GM18508 (cell line): Measurements from ENCODE around the gene TMEM101.
"Not testable (repeated sequence)": the region's sequence is repeated elsewhere in the genome, so short reads cannot be mapped to it uniquely, and the experiment has no call there.

Experiments used
- ATAC-seq: cut with Tn5 transposase; IDR thresholded peaks from one replicate; pipeline ENCODE4 v1.9.1; 2021; ENCODE audit warnings: moderate number of reproducible peaks; ENCODE audit not compliant: insufficient read depth, unreplicated experiment

The TMEM101 gene

GRCh38 chr17:44024853-44025252 is 10.1 kb upstream of the TMEM101 start:
- no peak for ATAC-seq

GRCh38 chr17:44024271-44024663 is 9.5 kb upstream of the TMEM101 start:
- no peak for ATAC-seq

GRCh38 chr17:44023545-44024270 is 8.9 kb upstream of the TMEM101 start:
- ATAC-seq, result no peak

GRCh38 chr17:44022246-44022645 is 7.5 kb upstream of the TMEM101 start:
- ATAC-seq, result no peak

- not testable (repeated sequence) for ATAC-seq
Observed at GRCh38 chr17:44021227-44021626, 6.5 kb upstream of the TMEM101 start.

GRCh38 chr17:44014133-44014436 is 678 bp downstream of the TMEM101 start:
- ATAC-seq, result no peak

- ATAC-seq, result no peak
Observed at GRCh38 chr17:44012874-44013273, 1.9 kb downstream of the TMEM101 start.

GRCh38 chr17:44012391-44012790 is 2.4 kb downstream of the TMEM101 start:
- no peak for ATAC-seq

- no peak for ATAC-seq
Observed at GRCh38 chr17:44011876-44012275, 2.9 kb downstream of the TMEM101 start.

GRCh38 chr17:44010966-44011647 is 3.7 kb downstream of the TMEM101 start:
- ATAC-seq, result no peak

GRCh38 chr17:44008205-44008909 is 6.4 kb downstream of the TMEM101 start:
- ATAC-seq, result no peak

GRCh38 chr17:44007346-44008204 is 7.2 kb downstream of the TMEM101 start:
- ATAC-seq, result no peak

- no peak for ATAC-seq
Observed at GRCh38 chr17:44006598-44007345, 8.0 kb downstream of the TMEM101 start.

GRCh38 chr17:44006272-44006597 is 8.5 kb downstream of the TMEM101 start:
- no peak for ATAC-seq

- no peak for ATAC-seq
Observed at GRCh38 chr17:44005527-44006271, 9.1 kb downstream of the TMEM101 start.

- ATAC-seq, result no peak
Observed at GRCh38 chr17:44004761-44005526, 9.8 kb downstream of the TMEM101 start.

GRCh38 chr17:44004077-44004760 is 10.5 kb downstream of the TMEM101 start, which contains the start of gene NAGS:
Gene NAGS, plus strand, starts transcription at chr17:44004622. Its CDS starts 42 bp downstream, at chr17:44004664.
- ATAC-seq, result no peak
